Ectodermal cell (in vitro differentiated cells): ENCODE results near the gene GRAMD2A.

Experiments
- H3K27ac ChIP-seq: 2 replicates; pipeline ENCODE4 v1.7.0; 2013; ENCODE audit warnings: mild to moderate bottlenecking, low read depth, low read length; ENCODE audit not compliant: insufficient read depth, poor library complexity, severe bottlenecking
- H3K27me3 ChIP-seq: 2 replicates; pipeline ENCODE4 v1.7.0; 2013; ENCODE audit warnings: mild to moderate bottlenecking, low read length; ENCODE audit not compliant: insufficient read depth, control insufficient read depth, poor library complexity, severe bottlenecking
- H3K36me3 ChIP-seq: one replicate; pipeline ENCODE4 v1.7.0; 2013; ENCODE audit warnings: low read length; ENCODE audit not compliant: control insufficient read depth, insufficient read depth
- H3K4me1 ChIP-seq: one replicate; pipeline ENCODE4 v1.7.0; 2013; ENCODE audit warnings: low read length; ENCODE audit not compliant: control insufficient read depth, insufficient read depth
- H3K4me3 ChIP-seq: 2 replicates; pipeline ENCODE4 v1.7.0; 2013; ENCODE audit warnings: low read depth, low read length, control low read depth; ENCODE audit not compliant: insufficient read depth
- H3K9me3 ChIP-seq: 2 replicates; pipeline ENCODE4 v1.7.0; 2013; ENCODE audit warnings: mild to moderate bottlenecking, low read length, moderate library complexity; ENCODE audit not compliant: control insufficient read depth
- WGBS, 2 experiments: methylation state at CpG; one replicate each; pipeline ENCODE4 v1.1.7; 2013; ENCODE audit warnings: missing lambda C conversion rate in 2 of 2; 5-methylcytosine and 5-hydroxymethylcytosine counted together

Gene GRAMD2A

GRCh38 chr15:72201391-72201921, 3.9 kb upstream of the GRAMD2A start:
- H3K4me3 ChIP-seq, result no peak overlapping the region
- no peak overlapping the region for H3K27ac ChIP-seq
- peaks cover 3% of the 10 kb centered on the region for H3K4me1 ChIP-seq
- no peaks in the 10 kb centered on the region for H3K9me3 ChIP-seq
- 96 to 97% methylated on average over 3 of the region's 3 CpGs for WGBS, 2 experiments
- H3K27me3 ChIP-seq, result peaks cover 25% of the 10 kb centered on the region
- peaks cover 63% of the 10 kb centered on the region for H3K36me3 ChIP-seq

- Histone ChIP-seq H3K27me3 (peaks cover 33% of the 10 kb centered on the region), H3K27ac (no peak overlapping the region), H3K36me3 (peaks cover 55% of the 10 kb centered on the region), H3K9me3 (no peaks in the 10 kb centered on the region), H3K4me3 (no peak overlapping the region), H3K4me1 (peaks cover 3% of the 10 kb centered on the region)
- 93 to 96% methylated on average over 15 of the region's 15 CpGs for WGBS, 2 experiments
Observed at GRCh38 chr15:72200395-72201237, 3.0 kb upstream of the GRAMD2A start.

- 82 to 95% methylated on average over 2 of the region's 2 CpGs for WGBS, 2 experiments
- H3K36me3 ChIP-seq, result peaks cover 47% of the 10 kb centered on the region
Observed at GRCh38 chr15:72199721-72200212, 2.2 kb upstream of the GRAMD2A start.

GRCh38 chr15:72199205-72199515, 1.6 kb upstream of the GRAMD2A start:
- no peak overlapping the region for H3K27ac ChIP-seq
- WGBS, 2 experiments, result 94 to 96% methylated on average over 2 of the region's 2 CpGs
- no peak overlapping the region for H3K4me3 ChIP-seq
- H3K9me3 ChIP-seq, result no peaks in the 10 kb centered on the region
- peaks cover 3% of the 10 kb centered on the region for H3K4me1 ChIP-seq
- H3K27me3 ChIP-seq, result peaks cover 45% of the 10 kb centered on the region
- peaks cover 42% of the 10 kb centered on the region for H3K36me3 ChIP-seq

More at GRCh38 chr15:72199721-72200212, 2.2 kb upstream of the GRAMD2A start:
- Histone ChIP-seq H3K4me1 (peaks cover 3% of the 10 kb centered on the region), H3K27ac (no peak overlapping the region), H3K4me3 (no peak overlapping the region), H3K27me3 (peaks cover 42% of the 10 kb centered on the region), H3K9me3 (no peaks in the 10 kb centered on the region)

- Histone ChIP-seq H3K4me3 (no peak overlapping the region), H3K9me3 (no peaks in the 10 kb centered on the region), H3K27me3 (peaks cover 46% of the 10 kb centered on the region), H3K4me1 (peaks cover 3% of the 10 kb centered on the region), H3K27ac (no peak overlapping the region), H3K36me3 (peaks cover 36% of the 10 kb centered on the region)
- 76 to 84% methylated on average over 10 to 11 of the region's 11 CpGs for WGBS, 2 experiments
Observed at GRCh38 chr15:72198356-72199204, 993 bp upstream of the GRAMD2A start.

- no peaks in the 10 kb centered on the region for H3K9me3 ChIP-seq
- WGBS, 2 experiments, result 5% methylated on average over 35 of the region's 35 CpGs
- peaks cover 21% of the 10 kb centered on the region for H3K36me3 ChIP-seq
- peaks cover 3% of the 10 kb centered on the region for H3K4me1 ChIP-seq
- H3K27me3 ChIP-seq, result peaks cover 46% of the 10 kb centered on the region
- no peak overlapping the region for H3K27ac ChIP-seq
- H3K4me3 ChIP-seq, result peak overlapping the region; percentile 28
Observed at GRCh38 chr15:72197041-72197459, 537 bp downstream of the GRAMD2A start.

GRCh38 chr15:72196409-72197040, 1.1 kb downstream of the GRAMD2A start:
- 65 to 69% methylated on average over 13 of the region's 13 CpGs for WGBS, 2 experiments
- no peaks in the 10 kb centered on the region for H3K9me3 ChIP-seq
- H3K36me3 ChIP-seq, result peaks cover 15% of the 10 kb centered on the region
- peaks cover 46% of the 10 kb centered on the region for H3K27me3 ChIP-seq
- no peak overlapping the region for H3K27ac ChIP-seq
- peak overlapping the region; percentile 28 for H3K4me3 ChIP-seq
- H3K4me1 ChIP-seq, result peaks cover 3% of the 10 kb centered on the region

GRCh38 chr15:72195101-72195511, 2.5 kb downstream of the GRAMD2A start:
- peaks cover 3% of the 10 kb centered on the region for H3K4me1 ChIP-seq
- 77% methylated on average over 6 of the region's 6 CpGs for WGBS, 2 experiments

GRCh38 chr15:72193836-72194396, 3.7 kb downstream of the GRAMD2A start:
- H3K9me3 ChIP-seq, result no peaks in the 10 kb centered on the region
- H3K4me3 ChIP-seq, result no peak overlapping the region
- peaks cover 3% of the 10 kb centered on the region for H3K36me3 ChIP-seq
- no peak overlapping the region for H3K27ac ChIP-seq
- WGBS, 2 experiments, result 75 to 78% methylated on average over 7 to 8 of the region's 8 CpGs
- H3K27me3 ChIP-seq, result peaks cover 45% of the 10 kb centered on the region
- peaks cover 3% of the 10 kb centered on the region for H3K4me1 ChIP-seq

More at GRCh38 chr15:72195101-72195511, 2.5 kb downstream of the GRAMD2A start:
- H3K27me3 ChIP-seq, result peaks cover 46% of the 10 kb centered on the region
- peaks cover 9% of the 10 kb centered on the region for H3K36me3 ChIP-seq
- no peak overlapping the region for H3K27ac ChIP-seq
- no peak overlapping the region for H3K4me3 ChIP-seq
- no peaks in the 10 kb centered on the region for H3K9me3 ChIP-seq
